HG03457 (cell line): ENCODE results near the gene RALY.

Source experiments
- ATAC-seq: cut with Tn5 transposase; IDR thresholded peaks from one replicate; pipeline ENCODE4 v1.9.1; 2021; ENCODE audit warnings: moderate number of reproducible peaks; ENCODE audit not compliant: unreplicated experiment

The RALY gene

DNA sequence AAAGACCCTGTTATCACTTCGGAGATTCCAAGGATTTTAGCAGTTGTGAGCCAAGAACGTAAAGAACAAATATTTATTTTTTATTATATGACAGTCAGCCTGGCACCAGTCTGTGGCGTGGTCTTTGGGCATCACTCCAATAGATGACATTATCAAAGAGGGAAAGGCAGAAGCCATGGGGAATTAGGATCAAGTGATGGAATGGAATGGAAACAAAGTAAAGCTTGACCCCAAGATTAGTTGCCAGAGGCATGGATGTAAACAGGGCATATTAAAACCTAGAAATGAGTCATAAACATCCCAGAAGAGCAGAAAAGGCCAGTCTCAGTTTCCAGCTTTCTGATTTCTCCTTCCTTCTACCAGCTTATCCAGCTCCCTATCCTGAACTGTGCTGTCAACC, 106.9 kb downstream of the RALY start:
- ATAC-seq: no peak

DNA sequence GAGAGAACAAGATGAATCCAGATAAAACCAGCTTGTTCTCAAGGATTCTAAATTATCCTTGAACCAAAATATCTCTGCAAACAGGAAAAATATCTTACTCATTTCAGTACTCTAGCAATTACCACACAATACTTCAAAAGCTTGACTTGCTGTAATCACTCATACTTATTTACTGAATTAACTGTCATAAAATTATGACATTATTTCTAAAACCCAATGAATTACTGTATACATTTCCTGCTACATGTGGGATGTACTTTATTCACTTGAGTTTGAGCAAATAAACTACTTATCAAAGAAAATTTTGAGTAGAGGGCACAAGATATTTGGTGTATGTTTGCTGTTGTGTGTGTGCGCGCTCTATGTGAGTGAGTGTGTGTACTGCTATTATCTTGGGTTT, 108.6 kb downstream of the RALY start:
- ATAC-seq: no peak

DNA sequence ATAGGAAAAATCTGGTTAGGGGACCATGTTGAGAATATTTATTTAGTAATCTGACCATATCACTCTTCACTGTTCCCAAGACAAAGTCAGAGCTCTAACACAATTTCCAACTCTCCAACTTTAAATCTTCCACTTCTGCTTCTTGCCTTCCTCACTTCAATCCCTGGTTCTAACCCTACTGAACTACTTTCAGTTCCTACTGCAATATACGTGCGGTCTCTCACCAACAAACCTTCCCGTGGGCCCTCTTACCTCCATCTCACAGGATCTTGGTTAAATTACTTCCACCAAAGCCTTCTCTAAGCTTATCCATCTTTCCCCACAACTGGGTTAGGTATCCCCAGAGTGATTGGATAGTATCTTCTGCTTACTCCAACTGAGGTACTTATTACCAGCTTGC, 110.3 kb downstream of the RALY start:
- no peak for ATAC-seq

DNA sequence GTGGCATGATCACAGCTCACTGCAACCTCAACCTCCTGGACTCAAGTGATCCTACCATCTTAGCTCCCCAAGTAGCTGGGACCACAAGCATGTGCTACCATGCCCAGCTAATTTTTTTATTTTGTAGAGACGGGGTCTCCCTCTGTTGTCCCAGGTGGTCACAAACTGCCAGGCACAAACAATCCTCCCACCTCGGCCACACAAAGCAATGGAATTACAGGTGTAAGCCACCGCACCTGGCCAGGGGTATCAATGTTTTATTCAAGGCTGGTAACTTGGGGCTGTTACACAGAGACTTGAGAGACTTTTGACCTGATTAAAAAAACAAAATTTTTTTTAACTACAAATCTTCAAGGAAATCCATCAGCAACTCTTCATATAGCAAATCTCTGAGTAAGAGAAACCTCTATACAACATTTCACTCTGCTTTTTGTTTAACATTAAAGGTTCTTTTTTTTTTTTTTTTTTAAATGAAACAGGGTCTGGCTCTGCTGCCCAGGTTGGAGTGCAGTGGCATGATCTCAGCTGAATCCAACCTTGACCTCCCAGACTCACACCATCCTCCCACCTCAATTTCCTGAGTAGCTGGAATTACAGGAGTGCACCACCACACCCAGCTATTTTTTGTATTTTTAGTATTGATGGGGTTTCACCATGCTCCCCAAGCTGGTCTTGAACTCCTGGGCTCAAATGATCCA, 112.4 kb downstream of the RALY start:
- no peak for ATAC-seq

DNA sequence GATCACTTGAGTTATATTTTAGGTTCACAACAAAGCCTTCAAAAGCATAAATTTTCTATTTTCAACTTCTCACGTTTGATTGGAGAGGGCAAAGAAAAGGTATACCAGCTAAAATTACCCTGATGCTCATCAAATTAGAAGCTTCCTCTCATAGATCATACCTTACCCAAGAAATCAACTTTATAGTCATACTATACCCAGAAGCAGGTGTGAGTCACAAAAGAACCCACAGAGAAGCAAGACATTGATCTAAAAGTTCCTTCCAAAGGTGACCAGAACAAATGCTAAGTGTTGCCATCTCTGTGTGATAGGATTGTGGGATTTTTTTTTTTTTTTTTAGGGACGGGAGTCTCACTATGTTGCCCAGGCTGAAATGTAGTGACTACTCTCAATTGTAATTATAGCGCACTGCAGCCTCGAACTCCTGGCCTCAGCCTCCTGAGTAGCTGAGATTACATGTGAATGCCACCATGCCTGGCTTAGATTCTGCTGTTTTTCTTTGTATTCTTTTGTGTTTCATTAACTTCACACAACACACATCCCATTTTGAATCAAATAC, 115.0 kb downstream of the RALY start:
- no peak for ATAC-seq

DNA sequence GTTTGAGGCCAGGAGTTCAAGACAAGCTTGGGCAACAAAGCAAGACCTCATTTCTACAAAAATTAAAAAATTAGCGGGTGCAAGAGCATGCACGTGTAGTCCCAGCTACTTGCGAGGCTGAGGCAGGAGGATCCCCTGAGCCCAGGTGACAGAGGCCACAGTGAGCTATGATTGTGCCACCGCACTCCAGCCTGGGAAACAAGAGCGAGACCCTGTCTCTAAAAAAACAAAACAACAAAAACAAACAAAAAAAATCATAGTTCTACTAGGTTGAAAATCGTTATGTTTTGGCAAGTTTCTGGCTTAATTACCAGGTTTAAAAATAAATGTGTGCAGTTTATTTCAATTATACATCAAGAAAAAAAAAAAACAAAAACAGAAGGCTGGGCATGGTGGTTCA, 115.7 kb downstream of the RALY start:
- no peak for ATAC-seq

DNA sequence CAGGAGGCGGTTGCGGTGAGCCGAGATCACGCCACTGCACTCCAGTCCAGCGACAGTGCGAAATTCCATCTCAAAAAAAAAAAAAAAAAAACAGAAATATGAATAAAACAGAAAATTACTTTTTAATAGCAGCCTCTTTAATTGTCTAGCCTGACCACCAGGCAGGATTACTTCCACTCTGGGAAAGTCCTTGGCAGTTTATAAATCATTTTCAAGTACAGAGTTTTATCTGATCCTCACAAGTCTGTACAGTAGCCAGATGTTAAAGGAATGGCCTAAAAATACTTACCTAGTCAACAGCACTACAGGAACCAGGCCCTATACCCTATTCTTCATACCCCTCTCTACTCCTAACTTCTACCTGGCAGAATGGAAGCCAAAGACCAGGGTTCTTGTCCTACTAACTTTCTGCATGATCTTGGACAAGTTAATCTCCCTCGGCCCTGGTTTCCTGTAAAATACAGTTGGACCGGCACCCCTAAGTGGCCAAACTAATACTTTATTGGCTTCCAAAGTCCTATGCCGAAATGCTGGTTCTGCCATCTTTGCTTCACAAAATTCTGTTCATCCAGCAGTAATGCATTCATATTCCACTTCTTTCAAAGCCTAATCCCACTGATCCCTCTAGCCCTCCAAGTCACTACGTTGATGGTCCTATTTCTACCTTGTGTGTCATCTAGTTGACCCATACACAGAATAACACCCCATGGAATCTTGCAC, 116.5 kb downstream of the RALY start:
- no peak for ATAC-seq

GRCh38 chr20:34110745-34111641, 117.3 kb downstream of the RALY start:
- ATAC-seq: no peak

- ATAC-seq: peak; percentile 71
These were observed 118.2 kb downstream of the RALY start, which contains the start of gene EIF2S2 for GRCh38 chr20:34111702-34112599. TSS of gene EIF2S2 (minus strand) at chr20:34112243. CDS start at chr20:34112110, 133 bp downstream.

GRCh38 chr20:34112600-34113101, 118.9 kb downstream of the RALY start:
- peak; percentile 11 for ATAC-seq

DNA sequence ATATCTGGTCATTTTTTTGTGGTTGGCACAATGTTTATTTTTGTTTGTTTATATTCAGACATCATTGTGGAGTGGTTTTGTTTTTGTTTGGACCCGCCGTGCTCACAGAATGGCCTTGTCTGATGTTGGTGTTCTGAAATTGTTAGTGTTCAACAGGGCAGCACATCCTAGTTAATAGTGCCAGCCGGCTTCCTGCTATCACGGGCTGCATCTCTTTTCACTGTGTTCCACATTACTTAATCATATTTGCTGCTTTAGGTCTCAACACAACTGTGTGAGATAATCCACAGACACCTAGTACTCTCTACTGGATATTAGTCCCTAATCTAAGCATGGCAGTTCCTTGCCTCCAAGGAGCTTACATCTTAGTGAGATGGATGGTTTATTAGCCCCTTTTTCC, 121.1 kb downstream of the RALY start:
- ATAC-seq: no peak

DNA sequence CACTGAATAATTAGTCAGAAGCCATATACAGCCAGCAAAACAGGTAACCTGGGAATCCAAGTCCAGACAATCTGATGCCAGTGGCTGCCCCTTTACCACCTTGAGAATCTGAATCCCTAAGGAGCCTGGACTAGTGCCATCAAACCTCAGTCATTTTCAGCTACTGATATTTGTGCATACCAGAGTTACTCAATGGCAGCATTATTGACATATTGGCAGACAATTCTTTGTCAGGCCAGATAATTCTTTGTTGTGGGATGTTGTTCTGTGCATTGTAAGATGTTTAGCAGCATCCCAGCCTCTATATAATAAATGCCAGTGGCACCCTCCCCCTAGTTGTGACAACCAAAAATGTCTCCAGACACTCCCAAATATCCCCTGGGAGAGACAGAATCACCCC, 121.5 kb downstream of the RALY start:
- ATAC-seq: no peak

DNA sequence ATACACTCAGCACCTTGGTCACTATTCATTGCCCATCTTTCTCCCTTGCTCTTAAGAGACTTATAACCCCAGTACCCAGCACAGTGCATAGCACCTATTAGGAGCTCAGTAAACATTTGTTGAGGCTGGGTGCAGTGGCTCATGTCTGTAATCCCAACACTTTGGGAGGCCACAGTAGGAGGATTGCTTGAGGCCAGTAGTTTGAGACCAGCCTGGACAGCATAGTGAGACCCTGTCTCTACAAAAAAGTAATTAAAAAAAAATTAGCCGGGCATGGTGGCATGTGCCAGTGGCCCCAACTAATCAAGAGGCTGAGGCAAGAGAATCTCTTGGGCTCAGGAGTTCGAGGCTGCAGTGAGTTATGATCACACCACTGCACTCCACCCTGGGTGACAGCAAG, 126.5 kb downstream of the RALY start:
- no peak for ATAC-seq

DNA sequence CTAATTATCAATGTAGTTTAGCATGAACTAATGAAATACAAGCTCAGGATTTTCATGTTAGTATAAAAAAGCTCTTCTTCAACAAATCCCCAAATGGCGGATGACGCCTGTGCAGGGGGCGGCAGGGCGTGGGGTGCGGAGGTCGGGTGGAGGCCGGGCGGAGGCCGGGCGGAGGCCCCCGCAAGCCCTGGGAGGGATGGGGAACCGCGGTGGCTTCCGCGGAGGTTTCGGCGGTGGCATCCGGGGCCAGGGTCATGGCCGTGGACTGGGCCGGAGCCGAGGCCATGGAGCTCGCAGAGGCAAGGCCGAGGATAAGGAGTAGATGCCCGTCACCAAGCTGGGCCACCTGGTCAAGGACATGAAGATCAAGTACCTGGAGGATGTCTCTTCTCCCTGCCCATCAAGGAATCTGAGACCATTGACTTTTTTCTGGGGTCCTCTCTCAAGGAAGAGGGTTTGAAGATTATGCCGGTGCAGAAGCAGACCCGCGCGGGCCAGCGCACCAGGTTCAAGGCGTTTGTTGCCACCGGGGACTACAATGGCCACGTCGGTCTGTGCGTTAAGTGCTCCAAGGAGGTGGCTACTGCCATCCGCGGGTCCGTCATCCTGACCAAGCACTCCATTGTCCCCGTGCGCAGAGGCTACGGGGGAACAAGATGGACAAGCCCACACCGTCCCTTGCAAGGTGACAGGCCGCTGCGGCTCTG, 128.7 kb downstream of the RALY start:
- ATAC-seq: no peak

DNA sequence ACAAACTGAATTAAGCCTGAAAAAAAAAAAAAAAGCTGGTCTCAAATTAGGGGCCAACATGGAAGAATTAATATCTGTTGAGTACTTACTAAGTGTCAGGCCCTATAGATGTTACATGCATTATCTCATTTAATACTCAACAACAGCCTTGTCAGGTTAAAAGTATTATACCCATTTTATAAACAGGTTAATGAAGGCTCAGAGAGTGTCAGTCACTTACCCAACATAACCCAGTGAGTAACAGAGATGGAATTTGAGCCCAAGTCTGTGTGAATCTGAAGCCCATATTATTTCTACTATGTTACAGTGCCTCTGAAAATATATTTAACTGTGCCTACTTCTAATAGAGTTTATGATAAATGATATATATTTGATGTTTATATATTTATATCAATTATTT, 129.6 kb downstream of the RALY start:
- ATAC-seq: no peak

GRCh38 chr20:34124469-34125249, 130.9 kb downstream of the RALY start:
- no peak for ATAC-seq

- no peak for ATAC-seq
These were observed 134.1 kb downstream of the RALY start for GRCh38 chr20:34127792-34128191.

DNA sequence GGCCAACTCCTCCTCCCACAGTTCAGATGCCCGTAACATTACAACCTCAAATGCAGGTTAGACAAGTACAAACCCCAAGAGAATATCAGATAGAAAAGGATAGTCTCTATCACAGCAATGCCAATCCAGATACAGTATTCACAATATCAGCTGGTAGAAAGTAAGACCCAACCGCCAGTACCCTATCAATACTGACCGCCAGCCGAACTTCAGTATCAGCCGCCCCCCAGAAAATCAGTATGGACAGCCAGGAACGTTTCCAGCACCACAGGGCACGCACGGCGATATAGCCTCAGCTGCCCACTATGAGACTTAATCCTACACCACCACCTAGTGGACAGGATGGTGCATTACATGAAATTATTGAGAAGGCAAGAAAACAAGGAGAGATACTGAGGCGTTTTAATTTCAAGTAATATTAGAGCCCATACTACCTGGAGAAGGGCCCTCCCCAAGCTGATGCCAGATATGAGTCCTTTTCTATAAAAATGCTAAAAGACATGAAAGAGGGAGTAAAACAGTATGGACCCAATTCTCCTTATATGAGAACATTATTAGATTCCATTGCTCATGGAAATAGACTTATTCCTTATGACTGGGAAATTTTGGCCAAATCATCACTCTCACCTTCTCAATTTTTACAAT, 135.9 kb downstream of the RALY start:
- no peak for ATAC-seq
